Stimulated activated CD4-positive, alpha-beta T cell treated with anti-CD3 and anti-CD28 coated beads, TNF-alpha, amount 100 ng/mL, for 24 hours (primary cell): ENCODE measurements around the gene CCNL2.
"Not testable (repeated sequence)": the region's sequence is repeated elsewhere in the genome, so short reads cannot be mapped to it uniquely, and the experiment has no call there.

Source experiments
- DNase-seq, 3 experiments: peaks; one replicate each; pipeline ENCODE4 v3.0.0-alpha.2; 2020; ENCODE audit warnings: low read depth in 3 of 3

The CCNL2 gene

GRCh38 chr1:1432274-1432950 lies 33.3 kb upstream of the CCNL2 start:
- DNase-seq, result no peak

GRCh38 chr1:1431845-1432273 lies 32.7 kb upstream of the CCNL2 start:
- no peak for DNase-seq

- DNase-seq, result no peak
These were observed 32.1 kb upstream of the CCNL2 start for GRCh38 chr1:1430992-1431844.

GRCh38 chr1:1430114-1430982 lies 31.2 kb upstream of the CCNL2 start:
- no peak for DNase-seq

GRCh38 chr1:1429671-1430073 lies 30.5 kb upstream of the CCNL2 start:
- DNase-seq, result no peak

- not testable (repeated sequence) for DNase-seq
These were observed 29.8 kb upstream of the CCNL2 start for GRCh38 chr1:1428967-1429366.

GRCh38 chr1:1428174-1428573 lies 29.0 kb upstream of the CCNL2 start:
- DNase-seq, result no peak

- no peak for DNase-seq
These were observed 28.6 kb upstream of the CCNL2 start for GRCh38 chr1:1427820-1428148.

- no peak for DNase-seq
These were observed 28.1 kb upstream of the CCNL2 start for GRCh38 chr1:1427106-1427819.

- no peak for DNase-seq
These were observed 27.5 kb upstream of the CCNL2 start for GRCh38 chr1:1426496-1427105.

GRCh38 chr1:1425753-1426495 lies 26.8 kb upstream of the CCNL2 start:
- no peak for DNase-seq

- no peak for DNase-seq
These were observed 26.3 kb upstream of the CCNL2 start for GRCh38 chr1:1425426-1425752.

- no peak for DNase-seq
These were observed 25.6 kb upstream of the CCNL2 start for GRCh38 chr1:1424707-1425106.

GRCh38 chr1:1423245-1423597 lies 24.1 kb upstream of the CCNL2 start:
- no peak for DNase-seq

GRCh38 chr1:1422465-1423244 lies 23.5 kb upstream of the CCNL2 start:
- DNase-seq, result no peak

- no peak for DNase-seq
These were observed 22.9 kb upstream of the CCNL2 start for GRCh38 chr1:1421907-1422464.

- DNase-seq, result no peak
These were observed 22.2 kb upstream of the CCNL2 start, which contains the start of gene ANKRD65 for GRCh38 chr1:1421147-1421906. Gene ANKRD65, minus strand, starts transcription at chr1:1421276. Its CDS starts 271 bp downstream, at chr1:1421005.

- DNase-seq, result no peak
These were observed 21.6 kb upstream of the CCNL2 start for GRCh38 chr1:1420654-1421141.
